ENCODE results near the gene SULT1C3. TPM values are rescaled to one million over a fixed set of nuclear protein-coding genes. Genes with fewer than 3 reads are reported as not detected.

SULT1C3 gene
- total and polyA plus RNA-seq, 2 of the 4 experiments (the other 2 are of a cell fraction) = not detected

DNA sequence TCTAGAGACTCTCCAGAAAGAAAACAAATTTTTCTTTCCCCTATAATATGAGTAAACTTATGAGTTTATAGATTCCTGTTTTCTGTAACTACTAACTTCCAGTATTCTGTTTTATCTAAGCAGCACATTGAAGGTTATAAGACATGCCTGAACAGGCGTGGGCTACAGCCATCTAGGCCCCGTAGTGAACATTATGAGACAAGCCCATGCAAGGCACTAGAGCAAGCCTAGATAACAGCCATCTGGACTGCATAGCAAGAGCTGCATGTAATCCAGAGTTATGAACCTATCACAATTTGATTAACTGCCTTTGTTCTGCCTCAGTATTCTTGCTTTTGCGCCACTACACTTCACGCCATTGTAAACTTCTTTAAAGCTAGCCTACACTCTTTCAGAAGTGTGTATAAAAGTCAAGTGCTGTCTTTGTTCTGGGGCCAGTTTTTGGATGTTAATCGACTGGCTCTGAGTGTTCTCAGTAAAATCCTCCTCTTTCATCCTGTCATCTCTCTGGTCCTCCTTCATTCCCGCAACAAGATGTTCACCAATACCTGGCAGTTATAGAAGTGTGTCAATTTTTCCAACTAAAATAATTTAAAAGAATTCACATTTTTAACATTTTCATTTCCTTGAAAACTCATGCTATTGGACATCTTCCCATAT lies 3.0 kb upstream of the SULT1C3 start:
- no peak overlapping the region for H3K56ac ChIP-seq (ENCODE audit: extremely low read depth, insufficient read depth, low read length)
- no peaks in the 10 kb centered on the region for H3K4me1 ChIP-seq (ENCODE audit: control insufficient read depth, insufficient read depth, low read length)
- no peak overlapping the region for H3K4ac ChIP-seq (ENCODE audit: low read depth, low read length)
- no peaks in the 10 kb centered on the region for H3K79me1 ChIP-seq (ENCODE audit: low read depth in 1 of 2, low read length in 2 of 2)
- no peak overlapping the region for H2AFZ ChIP-seq (replicated peaks; ENCODE audit: low read length, poor library complexity)
- no peak overlapping the region for H2BK20ac ChIP-seq (ENCODE audit: low read depth, low read length)
- no peak overlapping the region for H2BK15ac ChIP-seq (ENCODE audit: low read depth, low read length)
- H3K27ac ChIP-seq (ENCODE audit: insufficient read depth, low read length) = no peak overlapping the region
- no peak overlapping the region for H4K5ac ChIP-seq (ENCODE audit: low read depth, low read length)
- DNase-seq (no peak), ATAC-seq (ENCODE audit: low read depth) (no peak)
- no peak overlapping the region for H3K4me2 ChIP-seq (ENCODE audit: low read depth, low read length)
- H4K20me1 ChIP-seq (ENCODE audit: insufficient read depth, low read length) = no peaks in the 10 kb centered on the region
- H3K27me3 ChIP-seq (ENCODE audit: control insufficient read depth, insufficient read depth, low read length) = peaks cover 5% of the 10 kb centered on the region; the same call in 1 of the 2 replicates
- TF ChIP-seq ELK1 (IDR thresholded peaks at IDR 0.05; ENCODE audit: borderline replicate concordance, low read depth, low read length) (no peak), RFX5 (IDR thresholded peaks at IDR 0.05; ENCODE audit: low read depth, low read length) (no peak), MXI1 (IDR thresholded peaks at IDR 0.05; ENCODE audit: borderline replicate concordance, low read depth, low read length) (no peak), MAFK (IDR thresholded peaks at IDR 0.05; ENCODE audit: low read depth, low read length) (no peak), SMC3 (IDR thresholded peaks at IDR 0.05; ENCODE audit: low read depth, low read length) (no peak), FOS (IDR thresholded peaks at IDR 0.05; ENCODE audit: low read depth, low read length) (no peak), POLR2A (IDR thresholded peaks at IDR 0.05; ENCODE audit: low read depth, low read length) (no peak), RCOR1 (IDR thresholded peaks at IDR 0.05; ENCODE audit: insufficient replicate concordance, low read length) (no peak)
- TF ChIP-seq, protein P1, sequence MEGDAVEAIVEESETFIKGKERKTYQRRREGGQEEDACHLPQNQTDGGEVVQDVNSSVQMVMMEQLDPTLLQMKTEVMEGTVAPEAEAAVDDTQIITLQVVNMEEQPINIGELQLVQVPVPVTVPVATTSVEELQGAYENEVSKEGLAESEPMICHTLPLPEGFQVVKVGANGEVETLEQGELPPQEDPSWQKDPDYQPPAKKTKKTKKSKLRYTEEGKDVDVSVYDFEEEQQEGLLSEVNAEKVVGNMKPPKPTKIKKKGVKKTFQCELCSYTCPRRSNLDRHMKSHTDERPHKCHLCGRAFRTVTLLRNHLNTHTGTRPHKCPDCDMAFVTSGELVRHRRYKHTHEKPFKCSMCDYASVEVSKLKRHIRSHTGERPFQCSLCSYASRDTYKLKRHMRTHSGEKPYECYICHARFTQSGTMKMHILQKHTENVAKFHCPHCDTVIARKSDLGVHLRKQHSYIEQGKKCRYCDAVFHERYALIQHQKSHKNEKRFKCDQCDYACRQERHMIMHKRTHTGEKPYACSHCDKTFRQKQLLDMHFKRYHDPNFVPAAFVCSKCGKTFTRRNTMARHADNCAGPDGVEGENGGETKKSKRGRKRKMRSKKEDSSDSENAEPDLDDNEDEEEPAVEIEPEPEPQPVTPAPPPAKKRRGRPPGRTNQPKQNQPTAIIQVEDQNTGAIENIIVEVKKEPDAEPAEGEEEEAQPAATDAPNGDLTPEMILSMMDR (conservative IDR thresholded peaks at IDR 0.05; ENCODE audit: low read depth, low read length) = no peak
- no peak overlapping the region for H3K23ac ChIP-seq (ENCODE audit: low read depth, low read length)
- H4K91ac ChIP-seq (ENCODE audit: insufficient read depth, low read depth, low read length) = no peak overlapping the region
- no peak overlapping the region for H2BK120ac ChIP-seq (ENCODE audit: low read depth, low read length)
- CTCF ChIA-PET = no interaction called here
- no peak overlapping the region for H3K18ac ChIP-seq (ENCODE audit: low read depth, low read length)
- no peak overlapping the region for H2BK5ac ChIP-seq (ENCODE audit: low read depth, low read length, poor library complexity, severe bottlenecking)
- H4K8ac ChIP-seq (ENCODE audit: low read depth in 2 of 2, low read length in 2 of 2) = no peak overlapping the region
- no peak overlapping the region for H2AK5ac ChIP-seq (ENCODE audit: low read depth, low read length)
- no peak overlapping the region for H2AK9ac ChIP-seq (replicated peaks; ENCODE audit: low read depth, low read length, poor library complexity)
- H3K4me3 ChIP-seq (ENCODE audit: insufficient read depth, low read depth, low read length) = no peak overlapping the region
- BruUV-seq (replicated peaks) = no TSS peak
- peaks cover 3% of the 10 kb centered on the region; the same call in 1 of the 2 replicates for H3K9me3 ChIP-seq (ENCODE audit: control insufficient read depth, insufficient read depth, low read length)
- in situ Hi-C loops (cut with MboI; ENCODE audit: low sequenced_read_pairs) = no loop called here
- intact Hi-C loops (cut with micrococcal nuclease) = no loop called here
- no peak overlapping the region for H3K9ac ChIP-seq (ENCODE audit: low read depth, low read length)
- POLR2A ChIA-PET (ENCODE audit: unreplicated experiment) = no interaction called here
- dilution Hi-C loops (cut with HindIII; ENCODE audit: low sequenced_read_pairs, unreplicated experiment) = no loop called here
- no peaks in the 10 kb centered on the region for H3K9me1 ChIP-seq (ENCODE audit: insufficient read depth, low read length)
- no peak overlapping the region for H3K14ac ChIP-seq (replicated peaks; ENCODE audit: low read depth, low read length)
- 88% methylated on average over 2 of the region's 6 CpGs; no CpG with 5 or more reads in 1 of the 2 experiments for WGBS, 2 experiments (ENCODE audit: extremely low coverage in 2 of 2, insufficient read length in 1 of 2)
- H3K36me3 ChIP-seq (ENCODE audit: control insufficient read depth, insufficient read depth, low read length) = no peaks in the 10 kb centered on the region

Data from IMR-90 (cell line).